NCI-H526 treated with DMSO at 0.1 percent for 48 hours (cell line): ENCODE measurements around the gene SRRM5.
"Not testable (repeated sequence)": the region's sequence is repeated elsewhere in the genome, so short reads cannot be mapped to it uniquely, and the experiment has no call there.

ENCODE experiments used
- DNase-seq: peaks from one replicate; lab custom pipeline; 2025; lab: John Stamatoyannopoulos, UW

Gene SRRM5

GRCh38 chr19:43638214-43638994 is 26.5 kb downstream of the SRRM5 start:
- no peak for DNase-seq

GRCh38 chr19:43638995-43639518 is 27.2 kb downstream of the SRRM5 start:
- no peak for DNase-seq

- DNase-seq, result peak; percentile 55
These were observed 27.9 kb downstream of the SRRM5 start, which contains the start of gene CADM4 for GRCh38 chr19:43639519-43640423. TSS of gene CADM4 (minus strand) at chr19:43639850. CDS start at chr19:43639790, 60 bp downstream.

GRCh38 chr19:43640424-43640757 is 28.5 kb downstream of the SRRM5 start:
- no peak for DNase-seq

- no peak for DNase-seq
These were observed 29.4 kb downstream of the SRRM5 start for GRCh38 chr19:43641333-43641732.

- DNase-seq, result no peak
These were observed 30.6 kb downstream of the SRRM5 start for GRCh38 chr19:43642531-43642930.

- DNase-seq, result no peak
These were observed 31.4 kb downstream of the SRRM5 start for GRCh38 chr19:43643326-43643725.

- no peak for DNase-seq
These were observed 32.3 kb downstream of the SRRM5 start for GRCh38 chr19:43644181-43644580.

- no peak for DNase-seq
These were observed 36.7 kb downstream of the SRRM5 start for GRCh38 chr19:43648633-43649032.

GRCh38 chr19:43649514-43649913 is 37.6 kb downstream of the SRRM5 start:
- DNase-seq, result no peak

- not testable (repeated sequence) for DNase-seq
These were observed 38.4 kb downstream of the SRRM5 start for GRCh38 chr19:43650276-43650675.

- DNase-seq, result peak; percentile 59
These were observed 40.1 kb downstream of the SRRM5 start for GRCh38 chr19:43651758-43652545.

- no peak for DNase-seq
These were observed 40.6 kb downstream of the SRRM5 start for GRCh38 chr19:43652546-43652874.

- no peak for DNase-seq
These were observed 44.5 kb downstream of the SRRM5 start for GRCh38 chr19:43656436-43656835.

GRCh38 chr19:43658001-43658400 is 46.1 kb downstream of the SRRM5 start:
- DNase-seq, result no peak

GRCh38 chr19:43658494-43658893 is 46.6 kb downstream of the SRRM5 start:
- DNase-seq, result no peak

GRCh38 chr19:43660301-43660970 is 48.5 kb downstream of the SRRM5 start:
- no peak for DNase-seq

- no peak for DNase-seq
These were observed 49.1 kb downstream of the SRRM5 start for GRCh38 chr19:43660971-43661360.

- peak; percentile 11 for DNase-seq
These were observed 50.6 kb downstream of the SRRM5 start for GRCh38 chr19:43662487-43662886.

- no peak for DNase-seq
These were observed 52.1 kb downstream of the SRRM5 start for GRCh38 chr19:43664018-43664417.
